ENCODE results near the gene DCAF10. TPM values are rescaled to one million over a fixed set of nuclear protein-coding genes. Genes with fewer than 3 reads are reported as not detected.
"Not testable (repeated sequence)": the region's sequence is repeated elsewhere in the genome, so short reads cannot be mapped to it uniquely, and the experiment has no call there.

The DCAF10 gene
- total RNA-seq, 1 experiment from 2014 or later: 21.4 TPM

DNA sequence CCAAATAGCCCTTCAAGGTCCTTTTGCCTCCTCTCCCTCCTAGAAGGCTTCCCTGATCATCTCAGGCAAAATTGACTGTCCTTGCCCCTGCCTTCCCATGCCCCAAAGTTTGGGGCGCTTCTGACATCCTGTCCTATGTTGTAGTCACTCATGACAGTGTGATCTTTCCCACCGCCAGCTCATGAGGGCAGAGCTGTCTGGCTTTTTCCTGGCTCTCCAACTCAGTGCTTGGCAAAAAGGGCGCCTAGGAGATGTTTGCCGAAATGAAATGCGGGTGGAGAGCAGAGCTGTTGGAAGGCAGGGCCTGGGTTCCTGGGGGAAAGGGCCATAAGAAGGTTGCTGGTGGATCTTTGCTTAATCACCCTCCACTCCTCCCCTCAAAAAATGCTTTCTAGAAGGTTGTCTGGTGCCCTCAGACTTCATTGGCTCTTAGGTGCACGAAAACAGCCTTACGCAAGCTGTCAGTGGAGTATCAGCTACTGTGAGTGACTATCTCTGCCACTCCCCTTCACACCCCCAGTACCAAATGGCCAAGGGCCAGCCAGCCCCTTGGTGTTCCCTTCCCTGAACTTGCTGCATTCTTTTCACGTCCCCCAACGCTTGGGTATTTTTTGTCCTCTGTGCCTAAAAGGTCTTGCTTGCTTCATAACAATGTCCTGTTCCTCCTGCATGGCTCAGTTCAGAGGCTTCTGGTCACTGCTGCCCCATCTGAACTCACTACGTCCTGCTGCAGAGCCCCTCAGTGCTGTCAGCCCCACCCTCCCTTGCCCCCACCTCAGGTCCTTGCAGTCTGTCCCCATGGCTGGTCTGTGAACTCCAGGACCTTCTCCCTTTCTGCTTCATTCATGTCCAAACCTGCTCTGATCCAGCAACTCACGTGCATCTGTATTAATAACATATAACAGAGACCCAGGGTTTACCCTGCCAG lies 106.0 kb downstream of the DCAF10 start:
- DNase-seq (ENCODE audit: extremely low read depth, low read depth): no peak

DNA sequence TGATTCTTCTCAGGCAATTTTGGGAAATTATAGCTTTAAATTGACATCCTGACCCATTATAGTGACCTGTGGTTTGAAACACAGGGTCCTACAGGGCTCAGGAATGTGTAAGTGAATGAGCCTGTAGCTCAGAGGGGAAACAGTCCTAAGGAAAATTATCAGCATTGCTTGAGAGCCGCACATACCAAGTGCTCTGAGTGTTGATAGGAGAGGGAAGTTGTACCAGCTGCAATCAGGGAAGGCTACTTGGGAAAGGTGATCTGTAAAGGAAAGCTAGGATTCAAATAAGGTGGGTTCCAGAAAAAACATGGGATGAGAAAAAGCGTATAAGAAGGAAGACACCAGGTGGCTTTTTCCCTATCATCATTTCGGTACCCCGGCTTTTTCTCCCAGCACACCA lies 107.7 kb downstream of the DCAF10 start:
- DNase-seq (ENCODE audit: extremely low read depth, low read depth): no peak

DNA sequence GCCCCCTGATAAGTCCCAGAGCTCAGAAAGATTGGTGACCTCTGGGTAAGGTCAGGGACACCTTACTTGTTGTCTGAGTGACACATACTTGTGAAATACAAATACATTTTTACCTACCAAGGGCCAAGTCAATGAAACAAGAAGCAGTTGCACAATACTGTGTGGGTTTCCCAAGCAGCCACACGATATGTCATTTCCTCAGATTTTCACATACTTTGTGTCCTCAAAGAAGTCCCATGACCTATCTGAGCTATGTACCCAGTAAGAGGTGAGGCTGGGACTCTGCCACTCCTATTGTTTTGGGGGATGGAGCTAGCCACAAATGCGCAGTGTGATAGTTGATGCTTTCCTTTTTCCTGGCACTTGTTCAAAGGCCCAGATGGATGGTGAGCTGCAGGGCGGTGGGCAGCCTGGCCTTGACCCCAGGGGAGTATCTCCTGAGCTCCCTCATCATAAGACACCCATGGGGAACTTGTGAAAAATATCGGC lies 108.1 kb downstream of the DCAF10 start:
- no peak for DNase-seq (ENCODE audit: extremely low read depth, low read depth)

DNA sequence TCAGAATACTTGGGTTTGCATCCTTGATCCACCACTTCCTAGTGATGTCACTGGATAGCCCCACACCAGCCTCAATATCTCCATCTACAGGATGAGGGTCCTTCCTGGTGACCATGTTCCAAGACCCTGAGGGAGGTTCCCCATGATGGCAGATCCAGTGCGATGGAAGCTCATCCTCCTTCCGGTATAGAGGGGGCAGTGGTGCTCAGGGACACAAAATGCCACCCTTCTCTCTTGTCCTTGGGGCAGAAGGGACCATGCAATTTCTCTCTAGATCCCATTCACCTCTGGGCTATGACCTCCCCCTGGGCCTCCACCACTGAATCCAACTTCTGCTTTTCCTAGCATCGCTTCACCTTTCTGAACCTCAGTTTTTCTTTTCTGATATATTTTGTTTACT lies 108.7 kb downstream of the DCAF10 start:
- no peak for DNase-seq (ENCODE audit: extremely low read depth, low read depth)

DNA sequence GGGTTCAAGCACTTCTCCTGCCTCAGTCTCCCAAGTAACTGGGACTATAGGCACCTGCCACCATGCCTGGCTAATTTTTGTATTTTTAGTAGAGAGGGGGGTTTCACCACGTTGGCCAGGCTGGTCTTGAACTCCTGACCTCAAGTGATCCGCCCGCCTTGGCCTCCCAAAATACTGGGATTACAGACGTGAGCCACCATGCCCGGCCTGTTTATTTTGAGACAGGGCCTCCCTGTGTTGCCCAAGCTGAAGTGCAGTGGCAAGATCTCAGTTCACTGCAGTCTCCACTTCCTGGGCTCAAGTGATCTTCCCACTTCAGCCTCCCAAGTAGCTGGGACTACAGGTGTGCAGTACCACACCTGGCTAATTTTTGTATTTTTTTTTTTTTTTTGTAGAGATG lies 109.2 kb downstream of the DCAF10 start:
- DNase-seq (ENCODE audit: extremely low read depth, low read depth): not testable (repeated sequence)

DNA sequence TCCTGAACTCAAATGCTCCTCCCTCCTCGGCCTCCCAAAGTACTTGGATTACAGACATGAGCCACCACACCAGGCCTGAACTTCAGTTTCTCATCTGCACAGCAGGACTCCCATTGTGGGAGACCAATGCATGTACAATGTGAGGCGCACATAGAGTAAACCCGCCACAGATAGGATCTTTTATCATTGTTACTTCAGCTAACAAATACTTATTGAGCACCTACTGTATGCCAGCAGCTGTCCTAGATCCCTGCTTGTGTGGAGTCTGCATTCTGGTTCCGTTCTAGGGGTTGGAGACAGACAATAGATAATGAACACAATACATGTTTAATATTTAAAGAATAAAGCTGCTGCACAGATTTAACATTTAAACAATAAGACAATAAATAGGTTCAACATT lies 109.7 kb downstream of the DCAF10 start:
- DNase-seq (ENCODE audit: extremely low read depth, low read depth): no peak

DNA sequence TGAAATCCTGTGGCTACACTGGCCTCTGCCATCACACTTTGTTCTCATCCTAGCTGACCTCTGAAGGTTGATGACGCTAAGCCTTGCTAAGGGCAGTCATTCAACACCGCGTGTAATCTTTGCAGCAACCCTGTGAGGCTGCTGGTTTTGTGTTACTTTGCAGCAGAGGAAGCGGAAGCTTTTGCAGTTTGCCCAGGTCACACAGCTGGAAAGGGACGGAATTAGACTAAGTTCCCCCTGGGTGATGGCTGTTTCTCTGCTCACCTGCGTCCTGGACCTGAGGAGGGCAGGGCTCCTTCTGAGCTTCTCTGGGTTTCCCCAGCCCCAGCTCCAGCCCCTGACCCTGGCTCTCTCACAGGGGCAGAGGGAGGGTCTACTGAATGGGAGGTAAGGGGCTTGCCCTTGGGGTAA lies 110.7 kb downstream of the DCAF10 start:
- DNase-seq (ENCODE audit: extremely low read depth, low read depth): no peak

DNA sequence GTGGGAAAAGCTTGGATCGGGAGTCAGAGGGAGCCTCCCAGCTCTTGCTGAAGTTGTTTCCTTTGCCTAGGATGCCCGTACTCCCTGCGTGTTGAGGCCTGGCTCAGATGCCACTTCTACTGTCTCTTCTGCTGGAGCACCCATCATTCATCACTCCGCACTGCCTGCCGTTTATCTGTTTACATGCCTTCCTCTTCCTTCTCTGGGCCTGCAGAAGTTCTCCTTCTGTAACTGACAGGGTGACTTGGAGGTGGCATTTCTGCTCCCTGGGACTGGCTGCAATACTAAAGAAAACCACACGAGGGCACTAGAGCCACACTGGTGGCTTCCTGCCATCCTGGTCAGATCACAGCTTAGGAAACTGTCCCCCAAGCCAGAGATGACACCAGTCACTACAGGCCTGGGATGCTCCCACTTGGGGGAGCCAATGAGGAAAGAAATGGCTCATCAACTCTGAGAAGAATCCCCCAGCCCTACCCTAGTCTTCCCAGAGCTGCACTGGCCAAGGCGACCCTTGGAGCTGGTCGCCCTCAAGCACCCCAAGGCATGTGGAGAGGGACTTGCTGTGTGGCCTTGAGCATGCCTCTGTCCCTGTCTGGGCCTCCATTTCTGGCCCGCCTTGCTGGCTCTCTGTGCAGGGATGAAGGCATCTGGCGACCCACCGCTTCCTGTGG lies 113.0 kb downstream of the DCAF10 start:
- DNase-seq (ENCODE audit: extremely low read depth, low read depth): peak; percentile 62

DNA sequence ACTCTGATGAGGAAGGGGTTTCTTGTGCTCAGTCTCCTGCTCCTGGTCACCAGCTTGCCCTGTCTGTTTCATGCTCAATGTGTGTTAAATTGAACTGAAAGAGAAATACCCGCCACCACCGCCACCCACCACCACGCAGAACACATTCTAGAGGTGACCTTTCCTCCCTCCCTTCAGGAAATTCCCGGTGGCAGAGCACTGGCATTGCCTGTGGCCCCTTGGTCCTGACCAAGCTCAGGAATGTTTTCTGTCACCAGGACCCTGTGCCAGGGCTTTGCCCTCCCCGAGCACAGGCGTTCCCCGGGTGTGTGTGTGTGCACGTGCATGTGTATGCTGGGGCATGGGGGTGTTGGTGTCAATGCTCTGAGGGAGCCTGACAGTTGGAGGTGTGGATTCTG lies 113.6 kb downstream of the DCAF10 start:
- no peak for DNase-seq (ENCODE audit: extremely low read depth, low read depth)

DNA sequence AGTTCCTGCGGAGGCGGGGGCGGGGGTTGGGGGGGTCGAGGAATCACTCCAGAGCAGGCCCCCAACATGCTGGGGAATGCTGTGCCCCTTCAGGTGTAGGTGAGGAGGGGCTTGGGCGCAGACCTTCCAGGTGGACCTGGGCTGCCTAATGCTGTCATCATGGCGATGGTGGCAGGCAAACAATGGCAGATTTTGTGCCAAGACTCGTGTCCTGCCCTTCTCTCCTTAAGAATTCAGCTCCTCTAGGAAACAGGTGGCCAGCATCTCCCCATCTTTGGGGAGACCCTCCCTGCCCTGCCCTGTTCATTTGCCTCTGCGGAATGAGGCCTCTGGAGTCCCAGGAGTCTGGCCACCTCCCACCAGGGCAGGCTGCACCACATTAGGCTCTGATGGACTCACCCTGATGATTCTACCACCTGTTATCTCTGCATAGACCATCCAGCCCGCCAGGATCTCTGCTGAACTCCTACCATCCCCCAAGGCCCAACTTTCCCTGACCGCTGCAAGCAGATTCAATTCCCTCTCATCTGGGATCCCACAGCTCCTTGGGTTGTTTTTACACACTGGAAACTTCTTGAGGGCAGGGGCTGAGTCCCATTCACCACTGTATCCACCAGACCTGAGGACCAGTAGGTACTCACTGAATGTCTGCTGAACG lies 114.2 kb downstream of the DCAF10 start:
- DNase-seq (ENCODE audit: extremely low read depth, low read depth): no peak

DNA sequence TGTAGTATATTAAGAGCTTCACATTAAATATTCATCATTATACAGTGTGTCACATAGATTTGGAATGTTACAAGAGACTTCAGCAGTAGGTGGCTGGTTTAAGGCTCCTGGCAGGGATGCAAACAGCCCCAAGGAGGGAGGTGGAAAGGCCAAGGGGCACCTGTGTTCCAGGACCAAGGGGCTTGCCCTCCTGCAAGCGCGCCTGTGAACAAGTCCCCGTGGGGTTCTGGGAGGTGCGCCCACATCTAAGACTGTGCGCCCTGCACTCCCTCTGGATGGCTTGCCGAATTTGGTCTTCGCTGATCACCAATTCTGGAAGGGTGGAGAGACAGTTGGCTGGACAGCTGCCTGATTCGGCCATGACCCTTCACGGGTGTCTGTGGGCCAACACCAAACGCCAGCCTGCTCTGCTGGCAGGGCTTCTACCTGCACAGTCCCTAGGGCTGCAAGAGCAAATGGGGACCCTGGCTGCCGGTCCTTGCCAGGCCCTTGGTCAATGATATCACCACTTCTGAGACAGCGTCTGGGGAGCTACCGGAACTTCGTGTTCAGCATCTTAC lies 115.4 kb downstream of the DCAF10 start:
- no peak for DNase-seq (ENCODE audit: extremely low read depth, low read depth)

DNA sequence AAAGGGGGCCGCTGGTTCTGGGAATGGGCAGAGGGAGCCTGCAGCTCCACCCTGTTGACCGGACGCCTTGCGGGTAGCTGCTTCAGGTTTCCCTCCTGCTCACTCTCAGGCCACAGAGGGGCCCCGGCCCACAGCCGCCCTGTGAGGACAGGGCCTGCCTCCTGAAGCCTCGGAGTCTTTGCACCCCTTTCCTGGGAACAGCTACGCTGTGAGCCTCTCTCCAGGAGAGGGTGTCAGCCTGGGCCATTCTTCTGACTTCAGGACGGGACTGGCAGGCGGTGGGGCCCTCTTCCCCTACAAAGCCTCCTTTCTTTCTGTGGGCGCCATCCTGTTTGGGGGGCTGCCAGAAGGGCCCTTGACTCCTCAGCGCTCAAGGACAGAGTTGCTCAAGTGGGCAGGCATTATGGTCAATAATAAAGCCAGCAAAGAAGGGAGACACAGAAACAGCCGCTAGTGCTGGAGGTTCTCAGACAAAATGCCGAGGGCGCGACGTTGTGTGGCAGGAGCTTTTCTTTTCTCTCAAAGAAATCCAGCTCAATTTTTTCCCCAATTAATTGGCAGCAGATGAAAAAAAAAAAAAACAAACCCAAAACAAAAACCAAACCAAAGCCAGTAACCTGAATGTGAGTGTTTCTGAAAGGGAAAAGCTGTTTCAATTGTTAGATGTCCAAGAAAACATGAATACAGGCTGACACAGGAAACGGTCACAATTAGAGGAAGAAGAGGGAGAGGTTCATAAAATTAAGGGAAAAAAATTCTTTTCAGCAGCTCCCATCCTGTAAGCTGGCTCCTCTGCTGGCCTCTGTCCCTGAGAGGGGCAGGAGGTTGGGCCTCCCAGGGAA lies 116.1 kb downstream of the DCAF10 start:
- no peak for DNase-seq (ENCODE audit: extremely low read depth, low read depth)

Other genes with a start within 250 kb of the DCAF10 start
- 2.0 and 2.7 TPM in 2 replicates for gene FBXO10, start 224.4 kb upstream of the DCAF10 start, total RNA-seq (2014; rRNA removed; shearing (Covaris generic))
- gene TOMM5, start 208.2 kb upstream of the DCAF10 start, total RNA-seq (2014; rRNA removed; shearing (Covaris generic)): 216 and 225 TPM in 2 replicates
- gene FRMPD1, start 149.8 kb upstream of the DCAF10 start, total RNA-seq (2014; rRNA removed; shearing (Covaris generic)): not detected in 2 replicates
- 3.9 and 4.5 TPM in 2 replicates for gene TRMT10B, start 47.0 kb upstream of the DCAF10 start, total RNA-seq (2014; rRNA removed; shearing (Covaris generic))
- gene EXOSC3, start 15.7 kb upstream of the DCAF10 start, total RNA-seq (2014; rRNA removed; shearing (Covaris generic)): 55.5 and 55.6 TPM in 2 replicates
- gene SLC25A51, start 103.3 kb downstream of the DCAF10 start, total RNA-seq (2014; rRNA removed; shearing (Covaris generic)): 31.8 and 33.0 TPM in 2 replicates

Measured in NCI-H460 (cell line).